T-helper 9 cell (primary cell): ENCODE data around the gene PPARGC1A.

Experiments used
- DNase-seq: peaks from one replicate; pipeline ENCODE4 v3.0.0-alpha.2; 2020

The PPARGC1A gene

DNA sequence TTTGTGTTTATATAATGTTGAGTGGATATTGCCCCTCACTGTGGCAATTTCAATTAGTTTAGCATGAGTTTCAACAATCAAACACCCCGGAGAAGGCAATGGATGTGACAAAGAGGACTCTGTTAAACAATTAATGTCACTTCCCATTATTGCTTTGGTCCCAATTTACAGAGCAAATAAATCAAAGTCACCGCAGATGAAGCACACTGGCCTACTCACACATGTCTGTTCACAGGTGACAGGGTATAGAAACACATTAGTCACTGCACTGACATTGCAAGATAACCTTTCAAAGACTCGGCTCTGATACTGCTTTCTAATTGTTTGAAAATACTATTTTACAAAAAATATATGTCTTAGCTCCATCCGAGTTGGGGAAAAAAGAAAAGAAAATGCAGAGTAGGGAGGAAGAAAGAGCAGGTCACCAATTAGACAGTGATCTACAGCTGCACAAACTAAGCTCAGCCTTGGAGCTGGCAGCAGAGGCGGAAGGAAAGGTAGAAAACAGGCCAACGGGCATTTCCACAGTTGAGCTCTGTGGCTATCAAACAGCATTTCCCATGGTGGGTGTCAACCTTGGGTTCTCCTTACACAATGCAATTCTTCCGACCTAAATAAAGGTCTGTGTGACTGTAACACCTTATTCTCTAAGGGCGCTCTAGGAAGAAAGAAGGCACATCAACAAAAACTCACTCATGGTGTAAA is 53.9 kb downstream of the PPARGC1A start:
- DNase-seq = no peak

DNA sequence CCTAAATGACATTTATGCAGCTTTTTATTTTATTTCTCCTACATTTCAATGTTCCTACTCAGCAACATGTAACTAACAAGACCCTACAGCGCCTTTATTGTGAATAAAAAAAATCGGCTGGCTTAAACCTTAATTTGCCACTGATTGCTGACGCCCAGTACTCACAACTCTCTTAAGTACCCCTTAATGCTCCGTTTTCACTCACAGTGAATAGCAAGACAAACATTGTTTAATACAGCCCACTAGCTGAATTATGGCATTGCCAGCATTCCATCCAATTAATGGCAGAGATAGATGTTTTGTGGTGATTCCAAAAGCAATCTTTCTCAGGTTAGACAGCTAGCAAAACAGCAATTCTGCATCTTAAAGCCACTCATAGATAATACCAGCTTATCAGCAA is 61.1 kb downstream of the PPARGC1A start:
- DNase-seq = no peak

DNA sequence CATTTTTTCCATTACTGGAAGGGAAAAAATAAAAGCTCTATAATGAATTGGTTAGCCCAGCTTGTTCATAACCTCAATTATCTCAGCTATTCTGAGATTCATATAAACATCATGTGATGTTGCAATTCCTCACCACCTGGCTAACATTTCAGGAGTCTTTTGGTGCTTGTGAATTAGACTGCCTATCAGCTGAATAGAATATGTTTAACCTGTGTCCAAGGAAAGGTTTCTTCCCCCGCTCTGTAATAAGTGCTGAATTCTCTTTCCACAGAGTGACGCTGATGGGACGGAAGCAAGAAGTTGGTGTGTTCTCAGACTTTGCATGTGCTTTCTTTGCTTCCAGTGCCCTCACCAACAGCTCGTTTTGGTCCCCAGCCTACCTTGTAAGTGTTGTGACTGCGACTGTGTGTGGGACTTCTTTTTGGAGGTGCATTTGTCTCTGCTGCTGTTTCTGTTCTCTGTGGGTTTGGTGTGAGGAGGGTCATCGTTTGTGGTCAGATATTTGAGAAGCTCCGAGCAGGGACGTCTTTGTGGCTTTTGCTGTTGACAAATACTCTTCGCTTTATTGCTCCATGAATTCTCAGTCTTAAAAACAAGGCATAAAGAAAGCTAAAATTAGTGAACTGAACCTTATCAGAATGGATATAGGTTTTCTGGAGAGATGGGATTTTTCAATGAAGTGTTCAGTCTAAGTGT is 61.7 kb downstream of the PPARGC1A start:
- no peak for DNase-seq

DNA sequence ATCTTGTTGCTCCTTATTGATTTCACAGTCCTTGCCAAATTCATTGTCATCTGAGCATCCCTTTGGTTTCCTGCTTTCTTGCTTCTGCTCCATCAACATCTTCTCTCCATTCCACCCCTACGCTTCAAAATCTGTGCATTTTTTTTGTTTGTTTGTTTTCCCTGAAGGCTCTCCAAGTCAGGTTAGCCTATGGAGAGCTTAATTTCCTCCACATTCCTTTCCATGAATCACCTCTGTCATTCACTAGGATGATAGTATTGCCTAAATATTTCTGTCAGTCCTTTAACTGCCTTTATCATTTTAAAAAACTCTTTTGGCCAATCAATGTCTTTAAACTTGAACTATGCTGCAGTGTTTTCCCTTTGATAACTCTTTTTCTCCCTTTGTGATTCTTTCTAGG is 67.7 kb downstream of the PPARGC1A start:
- DNase-seq = no peak

DNA sequence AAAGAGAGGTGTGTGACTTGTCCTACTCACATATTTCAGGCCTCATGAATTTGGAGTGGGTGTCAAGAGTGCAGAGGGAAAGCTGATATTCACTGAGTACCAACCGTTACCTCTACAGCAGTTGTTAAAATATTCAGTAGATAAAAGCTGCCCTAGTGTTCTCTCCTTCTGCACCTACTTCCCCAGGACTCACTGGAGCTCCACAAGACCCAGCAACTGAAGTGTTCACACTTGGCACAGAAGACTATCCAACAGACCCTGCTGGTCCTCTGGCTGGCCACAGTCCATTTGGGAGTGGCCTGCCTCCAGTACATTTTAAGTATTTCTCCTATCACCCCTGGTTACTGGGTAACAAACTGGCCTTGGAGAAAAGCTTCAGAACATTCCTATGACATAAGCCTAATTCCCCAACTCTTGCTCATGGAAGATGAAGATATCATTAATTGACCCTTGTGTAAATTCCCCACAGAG is 70.8 kb downstream of the PPARGC1A start:
- no peak for DNase-seq

DNA sequence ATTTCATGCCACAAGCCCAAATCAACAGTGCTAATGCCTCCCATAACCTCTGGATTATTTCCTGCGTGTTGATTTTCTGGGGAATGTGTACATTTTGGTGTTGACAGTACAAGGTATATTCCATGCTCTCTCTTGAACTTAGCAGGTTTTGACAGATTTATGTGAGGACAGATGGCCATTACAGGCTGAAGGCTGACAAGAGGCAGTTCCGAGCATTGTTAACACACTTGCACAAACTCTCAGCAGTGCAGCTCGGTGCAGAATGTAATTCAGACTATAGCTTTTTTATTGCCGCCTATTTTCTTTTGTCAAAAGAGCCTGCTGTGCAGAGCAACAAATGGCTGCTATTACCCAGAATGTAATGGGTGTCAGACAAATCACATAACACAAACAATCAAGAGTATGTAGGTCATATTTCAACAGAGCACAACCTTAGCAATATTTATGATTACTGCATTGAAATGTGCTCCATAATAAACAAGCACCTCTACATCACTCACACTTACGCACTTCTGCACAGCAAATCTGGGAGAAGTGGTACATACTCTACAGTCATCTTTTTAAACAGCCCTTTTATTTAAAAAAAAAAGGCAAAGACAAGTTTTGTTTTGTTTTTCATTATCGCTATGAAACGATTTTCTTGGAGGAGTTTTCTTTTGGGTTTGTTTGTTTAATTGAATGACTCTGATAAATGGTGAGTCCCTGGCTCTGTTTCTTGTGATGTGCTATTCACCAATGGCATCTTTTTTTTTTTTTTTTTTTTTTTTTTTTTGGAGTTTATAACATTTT is 71.6 kb downstream of the PPARGC1A start:
- no peak for DNase-seq

DNA sequence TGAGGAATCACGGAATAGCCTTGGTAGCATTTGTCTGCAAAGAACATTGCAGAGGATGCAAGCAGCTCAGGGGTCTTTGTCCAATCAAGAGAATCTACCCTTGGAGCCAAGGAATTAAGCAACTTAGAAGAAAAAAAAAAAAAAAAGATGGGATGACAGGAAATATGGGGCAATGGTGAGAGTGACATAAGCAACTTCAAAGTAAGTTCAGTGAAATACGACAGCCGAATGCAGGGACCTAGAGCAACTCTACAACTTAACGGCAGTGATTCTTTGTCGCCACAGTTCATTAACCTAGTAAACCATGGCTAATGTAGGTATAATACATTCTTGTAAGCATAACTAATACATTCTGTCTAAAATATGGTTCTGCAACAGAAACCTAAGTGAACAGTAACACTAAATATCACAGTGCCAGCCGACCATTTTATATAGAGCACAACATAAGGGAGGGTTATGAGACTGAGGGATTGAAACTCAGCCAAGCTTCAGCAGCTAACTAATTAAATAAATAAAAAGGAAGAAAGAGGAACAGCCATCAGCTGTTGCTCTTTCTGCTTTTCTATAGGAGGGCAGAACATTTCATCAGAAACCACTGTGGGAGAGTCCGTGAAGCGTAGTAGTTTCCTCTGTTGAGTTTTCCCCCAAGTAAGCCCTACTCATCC is 74.7 kb downstream of the PPARGC1A start:
- DNase-seq = no peak

DNA sequence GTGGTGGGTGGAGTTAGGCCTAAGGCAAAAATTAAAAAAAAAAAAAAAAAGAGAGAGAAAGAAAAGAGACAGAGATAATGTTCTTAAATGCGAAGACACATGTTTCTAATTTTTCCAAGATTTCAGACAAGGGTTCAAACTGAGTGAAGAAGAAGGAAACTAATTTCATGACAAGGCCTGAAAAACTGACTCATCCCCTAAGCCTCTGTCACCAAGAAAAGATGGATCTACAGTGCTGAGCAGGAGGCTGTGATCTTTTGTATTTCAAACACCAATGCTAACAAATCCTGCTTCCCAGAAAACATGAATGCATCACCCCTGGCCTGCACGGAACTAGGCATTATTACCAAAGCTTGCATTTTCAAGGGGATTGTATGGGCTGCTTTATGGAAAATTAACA is 75.3 kb downstream of the PPARGC1A start:
- no peak for DNase-seq

DNA sequence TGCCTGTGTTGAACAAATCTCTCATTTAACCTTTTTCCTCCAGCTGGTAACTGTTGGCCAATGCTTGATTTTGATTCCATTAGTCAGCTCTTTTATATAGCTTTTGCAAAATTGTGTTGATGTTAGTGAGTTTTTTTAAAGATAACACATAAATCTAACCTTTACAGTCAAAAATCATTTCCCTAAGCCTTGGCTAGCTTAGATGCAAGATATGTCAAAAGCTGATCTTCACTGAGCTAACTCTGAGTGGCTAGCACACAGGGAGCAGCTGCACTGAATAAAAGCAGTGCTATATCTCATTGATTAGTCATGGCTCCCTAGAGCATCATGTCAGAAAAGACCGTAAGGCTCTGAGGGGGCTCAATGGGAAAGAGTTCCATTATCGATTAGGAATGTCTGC is 78.7 kb downstream of the PPARGC1A start:
- DNase-seq = no peak

DNA sequence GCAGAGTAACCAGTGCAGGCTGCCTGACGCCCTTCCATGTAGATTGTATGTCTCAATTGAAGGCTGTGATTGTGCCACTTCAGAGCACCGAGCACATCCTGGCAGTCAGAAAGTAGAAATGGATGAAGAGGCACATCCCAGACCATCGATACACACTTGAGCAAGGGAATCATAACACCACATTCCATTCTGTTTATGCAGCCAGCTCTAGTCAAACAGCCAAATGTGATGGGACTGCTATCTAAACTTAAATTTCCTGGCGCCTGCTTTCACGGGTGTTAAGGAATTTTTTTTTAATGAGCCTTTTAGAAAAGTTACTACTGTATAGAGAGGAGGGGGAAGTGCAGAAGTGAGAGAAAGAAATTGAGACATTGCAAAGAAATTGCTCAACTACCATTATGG is 84.4 kb downstream of the PPARGC1A start:
- DNase-seq = no peak

DNA sequence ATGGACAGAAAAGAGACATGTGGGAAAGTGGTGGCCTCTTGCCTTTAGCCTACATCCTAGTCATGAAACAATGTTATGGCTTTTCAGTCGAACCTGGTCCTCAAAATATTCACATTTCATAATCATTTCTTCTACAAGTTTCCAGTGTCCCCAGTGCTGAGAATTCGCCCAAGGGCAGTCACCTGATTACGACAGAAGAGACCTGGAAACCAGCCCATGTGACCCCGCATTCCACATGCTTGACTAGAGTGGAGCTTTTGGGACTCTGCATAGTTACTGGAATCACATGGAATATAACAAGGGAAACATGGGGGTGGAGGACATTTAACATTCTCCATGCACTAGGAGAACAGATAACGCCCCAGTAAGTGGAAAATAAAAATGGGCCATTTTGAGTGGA is 100.1 kb downstream of the PPARGC1A start:
- DNase-seq = no peak

DNA sequence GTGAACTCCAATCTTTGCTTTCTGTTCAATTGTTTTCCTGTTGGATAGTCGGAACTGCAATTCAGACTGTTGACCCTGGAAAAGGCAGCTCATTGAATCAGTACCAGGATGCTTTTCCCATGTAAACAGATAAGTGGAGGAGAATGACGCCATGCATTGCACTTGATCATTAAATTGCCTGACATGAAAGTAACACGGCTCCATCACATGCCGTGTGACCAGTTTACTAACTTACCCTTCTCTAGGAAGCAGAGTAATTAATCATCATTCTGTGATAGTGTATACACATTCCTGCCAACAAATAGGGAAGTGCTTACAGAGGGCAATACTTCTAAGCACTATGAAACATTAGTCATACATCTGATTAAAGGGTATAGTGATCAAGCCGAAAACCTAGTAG is 101.4 kb downstream of the PPARGC1A start:
- DNase-seq = no peak

DNA sequence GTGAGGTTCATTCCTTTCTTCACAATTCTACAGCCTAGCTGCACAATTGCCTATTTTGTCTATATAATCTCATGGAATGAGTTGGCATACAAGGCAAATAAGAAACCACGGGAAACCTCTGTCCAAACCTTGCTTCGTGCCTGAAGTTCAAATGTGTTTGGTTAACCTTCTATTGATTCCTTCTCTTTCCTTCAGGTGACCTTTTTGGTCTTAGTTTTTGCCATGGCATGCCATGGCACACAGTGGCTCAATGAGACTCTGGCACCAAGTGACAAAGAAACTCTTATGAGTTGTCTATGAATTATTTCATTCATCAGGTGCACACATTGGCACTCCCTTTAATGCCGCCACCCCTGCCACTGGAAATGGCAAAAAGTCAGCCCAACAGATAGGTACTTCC is 101.8 kb downstream of the PPARGC1A start:
- DNase-seq = no peak

DNA sequence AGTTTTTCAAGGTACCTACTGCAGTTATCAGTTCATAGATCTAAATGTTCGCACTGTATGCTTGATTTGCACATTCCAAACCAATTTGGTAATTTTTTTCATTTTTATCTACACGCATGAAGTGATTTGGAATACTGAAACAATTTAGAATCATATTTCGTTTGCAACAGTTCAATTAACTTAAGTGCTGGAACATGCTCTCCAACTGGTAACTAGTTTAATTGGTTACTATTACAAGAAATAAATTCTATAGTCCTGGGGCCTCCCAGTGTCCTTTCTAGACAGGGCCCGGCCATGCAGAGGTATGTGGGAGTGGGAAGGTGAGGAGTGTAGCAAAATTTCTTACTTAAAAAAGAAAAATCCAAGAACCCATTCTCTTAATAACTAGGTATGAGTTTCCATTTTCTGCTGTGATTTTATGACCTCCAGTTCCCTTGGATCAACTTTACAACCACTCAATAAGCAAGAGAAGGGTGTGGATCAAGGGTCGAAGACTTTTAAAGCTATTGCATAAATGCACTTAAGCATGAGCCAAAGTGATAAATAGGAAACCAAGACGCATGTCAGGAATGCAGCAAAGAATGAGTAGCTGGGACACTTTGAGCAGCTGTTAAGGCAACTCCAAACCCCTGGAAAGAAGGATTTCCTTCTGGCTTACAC is 106.9 kb downstream of the PPARGC1A start:
- DNase-seq = no peak

DNA sequence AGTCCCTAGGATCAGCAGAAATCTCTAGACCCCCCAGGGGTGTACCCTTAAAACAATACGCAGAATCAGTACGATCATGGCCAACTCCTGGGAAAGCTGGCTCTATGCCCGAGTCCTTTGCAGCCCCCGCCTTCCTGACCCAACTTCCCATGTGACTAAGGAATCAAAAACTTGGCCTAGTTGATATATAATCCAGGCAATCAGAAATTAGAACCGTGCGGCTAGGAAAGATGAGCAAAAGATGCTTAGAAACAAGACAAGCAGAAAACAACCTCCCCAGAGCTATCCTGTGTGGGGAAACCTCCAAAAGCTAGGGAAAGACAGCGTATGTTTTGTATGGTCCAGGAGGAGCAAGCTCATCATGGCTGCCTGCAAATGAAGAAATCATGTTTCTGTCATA is 110.0 kb downstream of the PPARGC1A start:
- no peak for DNase-seq

DNA sequence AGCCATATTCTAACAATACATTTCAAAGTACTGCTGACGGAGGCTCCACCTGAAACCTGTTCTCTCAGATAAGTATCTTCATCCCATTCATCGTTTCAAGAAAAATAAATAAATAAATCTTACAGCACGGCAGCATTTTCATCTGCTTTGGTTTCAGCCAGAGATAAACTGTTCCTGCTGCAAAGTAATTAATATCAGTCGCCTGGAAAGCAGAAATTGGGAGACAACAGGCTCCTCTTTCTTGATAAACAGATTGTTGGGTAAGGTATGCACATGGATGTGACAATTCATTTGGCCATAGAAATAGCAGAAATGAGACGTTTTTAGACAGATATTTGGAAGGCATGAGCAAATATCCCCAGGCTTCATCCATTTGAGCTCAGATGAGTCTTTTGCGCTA is 110.4 kb downstream of the PPARGC1A start:
- no peak for DNase-seq

DNA sequence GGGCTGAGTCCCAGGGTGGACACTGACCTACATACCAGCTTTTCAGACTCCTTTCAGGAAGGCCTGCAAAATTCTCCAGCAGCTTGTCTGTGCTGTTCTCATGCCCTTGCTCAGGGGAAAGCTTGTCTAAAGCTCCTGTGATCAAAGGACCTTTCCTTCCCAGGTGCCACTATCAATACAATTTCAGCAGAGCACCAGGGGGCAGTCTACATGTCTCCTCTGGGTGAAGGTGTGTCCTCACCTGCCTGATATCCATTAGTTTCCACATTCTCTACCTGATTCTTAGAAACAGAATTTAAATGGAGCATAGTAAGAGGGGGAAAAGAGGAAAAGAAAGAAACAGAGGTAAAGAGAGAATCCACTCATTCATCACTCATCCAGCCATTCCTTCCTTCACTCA is 114.2 kb downstream of the PPARGC1A start:
- no peak for DNase-seq

DNA sequence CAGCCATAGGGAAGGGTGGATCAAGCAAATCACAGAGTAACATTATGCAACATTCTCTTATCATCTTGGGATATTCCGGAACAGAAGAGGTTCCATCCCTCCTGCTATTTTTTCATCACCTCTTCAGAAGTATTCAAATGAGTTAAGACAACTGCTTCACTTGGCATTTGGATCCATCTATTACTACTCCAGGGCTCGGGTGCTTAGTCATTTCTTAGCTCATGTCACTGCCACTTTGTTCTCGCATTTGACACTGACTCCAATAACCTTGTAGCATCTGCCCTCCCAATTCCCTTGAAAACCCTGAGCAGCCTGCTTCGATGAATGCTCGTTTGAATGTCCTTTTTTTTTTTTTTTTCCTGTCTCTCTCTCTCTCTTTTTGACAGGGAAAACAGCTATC is 114.9 kb downstream of the PPARGC1A start:
- DNase-seq = no peak

DNA sequence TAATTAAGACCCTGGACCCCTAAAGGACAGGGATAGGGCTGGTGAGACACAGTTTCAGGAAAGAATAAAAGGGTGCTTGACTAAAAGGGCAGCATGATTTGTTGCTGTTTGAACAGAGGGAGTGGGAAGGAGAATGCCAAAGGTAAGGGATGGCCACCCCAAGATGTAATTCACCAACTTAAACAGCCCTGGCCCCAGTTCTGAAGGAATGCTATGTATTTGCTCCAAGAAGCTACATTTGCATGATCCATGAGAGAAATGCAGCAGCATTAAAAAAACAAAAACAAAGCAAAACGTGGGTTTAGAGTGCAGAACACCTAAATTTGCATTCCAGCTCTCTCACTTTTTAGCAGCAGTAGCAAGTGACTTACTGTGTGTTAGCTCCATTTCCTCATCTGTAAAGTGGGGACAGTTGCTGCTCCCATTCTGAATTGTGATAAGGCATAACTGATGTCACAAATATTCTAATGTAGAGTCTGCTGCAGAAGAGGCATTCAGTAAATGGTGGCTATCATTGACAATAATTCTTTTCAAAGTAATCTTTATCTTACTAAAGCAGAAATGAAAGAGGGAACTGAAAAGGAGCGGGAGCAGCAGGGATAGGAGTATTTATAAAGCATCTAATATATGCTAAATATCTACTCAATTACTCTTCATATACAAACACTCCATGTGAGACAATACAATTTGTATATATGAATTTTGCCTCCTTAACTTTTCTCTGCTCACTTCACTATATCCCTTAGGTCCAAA is 115.8 kb downstream of the PPARGC1A start:
- DNase-seq = no peak

DNA sequence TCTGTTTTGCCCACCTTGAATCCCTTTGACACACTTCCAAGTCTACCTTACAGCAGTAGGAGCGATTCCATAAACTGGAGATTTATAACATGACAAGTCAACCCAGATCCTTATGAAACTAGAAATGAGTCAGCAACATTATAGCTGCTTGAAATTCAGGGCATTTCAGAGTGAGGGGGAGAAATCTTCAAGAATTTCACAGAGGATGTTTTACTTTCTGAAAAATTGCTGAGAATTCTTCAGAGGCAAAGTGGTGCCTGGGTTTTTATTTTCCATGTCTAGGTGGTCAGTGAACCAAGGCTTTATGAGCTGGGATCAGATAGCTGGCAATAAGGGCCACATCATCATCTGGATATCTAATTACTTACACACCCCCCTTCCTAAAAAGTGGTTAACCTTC is 119.8 kb downstream of the PPARGC1A start:
- no peak for DNase-seq

DNA sequence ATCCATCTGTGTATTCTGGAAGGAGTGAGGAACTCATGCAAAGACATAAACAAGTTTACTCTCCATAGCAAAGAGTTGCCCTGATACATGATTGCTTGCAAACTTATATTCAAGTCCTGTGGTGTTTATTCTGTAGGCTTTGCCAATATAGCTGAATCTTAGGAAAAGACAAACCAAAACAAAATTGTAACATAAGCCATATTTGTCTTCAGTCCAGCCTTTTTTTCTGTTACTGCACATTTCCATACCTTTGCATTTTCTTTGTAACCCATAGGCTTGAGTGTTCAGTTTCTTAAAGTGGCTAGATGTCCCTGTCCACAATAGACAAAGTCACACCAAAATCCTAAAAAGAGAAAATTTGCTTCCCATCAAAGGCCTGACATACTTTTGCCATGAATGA is 120.4 kb downstream of the PPARGC1A start:
- DNase-seq = no peak

DNA sequence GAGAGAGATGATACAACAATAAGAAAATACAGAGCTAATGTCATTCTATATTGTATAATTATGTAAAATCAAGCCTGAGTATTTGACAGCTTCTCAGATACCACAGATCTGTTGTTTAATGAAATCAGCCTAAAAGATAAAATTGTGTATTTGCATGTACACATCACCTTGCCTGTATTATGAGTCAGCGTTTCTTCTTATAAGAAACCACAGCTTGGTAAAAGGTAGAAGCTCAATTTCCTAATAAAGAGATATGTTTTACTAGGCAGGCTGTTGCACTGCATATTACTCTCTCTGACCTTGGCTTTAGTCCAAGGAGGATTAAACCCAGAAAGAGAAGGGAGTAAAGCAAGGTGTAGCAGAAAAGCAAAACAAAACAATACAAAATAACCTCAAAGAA is 121.3 kb downstream of the PPARGC1A start:
- DNase-seq = no peak
